Amniotic stem cell (primary cell): ENCODE results near the gene PDZD8.

ENCODE experiments used
- DNase-seq: peaks from one replicate; lab custom pipeline; 2025; lab: John Stamatoyannopoulos, UW

The PDZD8 gene

GRCh38 chr10:117398029-117398428 lies 22.8 kb upstream of the PDZD8 start:
- no peak for DNase-seq

- no peak for DNase-seq
Observed at GRCh38 chr10:117391436-117392205, 16.4 kb upstream of the PDZD8 start.

GRCh38 chr10:117390420-117390819 lies 15.2 kb upstream of the PDZD8 start:
- DNase-seq = no peak

- no peak for DNase-seq
Observed at GRCh38 chr10:117386805-117387204, 11.6 kb upstream of the PDZD8 start.

- no peak for DNase-seq
Observed at GRCh38 chr10:117382861-117383260, 7.6 kb upstream of the PDZD8 start.

GRCh38 chr10:117374506-117375359 lies 507 bp downstream of the PDZD8 start:
- no peak for DNase-seq

GRCh38 chr10:117373823-117374505 lies 1.3 kb downstream of the PDZD8 start:
- DNase-seq = no peak

- DNase-seq = no peak
Observed at GRCh38 chr10:117370205-117370604, 5.0 kb downstream of the PDZD8 start.

- DNase-seq = no peak
Observed at GRCh38 chr10:117367718-117368117, 7.5 kb downstream of the PDZD8 start.

- no peak for DNase-seq
Observed at GRCh38 chr10:117366741-117367140, 8.5 kb downstream of the PDZD8 start.

GRCh38 chr10:117365612-117366011 lies 9.6 kb downstream of the PDZD8 start:
- DNase-seq = no peak

- DNase-seq = no peak
Observed at GRCh38 chr10:117364110-117364960, 10.9 kb downstream of the PDZD8 start.

GRCh38 chr10:117363028-117363427 lies 12.2 kb downstream of the PDZD8 start:
- DNase-seq = no peak

- DNase-seq = no peak
Observed at GRCh38 chr10:117362313-117362712, 12.9 kb downstream of the PDZD8 start.

GRCh38 chr10:117360994-117361667 lies 14.1 kb downstream of the PDZD8 start:
- no peak for DNase-seq

GRCh38 chr10:117360016-117360415 lies 15.2 kb downstream of the PDZD8 start:
- no peak for DNase-seq

GRCh38 chr10:117355072-117355471 lies 20.2 kb downstream of the PDZD8 start:
- no peak for DNase-seq

- DNase-seq = no peak
Observed at GRCh38 chr10:117353684-117354083, 21.6 kb downstream of the PDZD8 start.

- DNase-seq = no peak
Observed at GRCh38 chr10:117352724-117353123, 22.5 kb downstream of the PDZD8 start.

- no peak for DNase-seq
Observed at GRCh38 chr10:117351996-117352395, 23.2 kb downstream of the PDZD8 start.

GRCh38 chr10:117351558-117351957 lies 23.7 kb downstream of the PDZD8 start:
- DNase-seq = no peak
